HG03064 (cell line): Measurements from ENCODE around the gene INPP4B.
"Not testable (repeated sequence)": the region's sequence is repeated elsewhere in the genome, so short reads cannot be mapped to it uniquely, and the experiment has no call there.

Experiments
- ATAC-seq: cut with Tn5 transposase; IDR thresholded peaks from one replicate; pipeline ENCODE4 v1.9.1; 2021; ENCODE audit warnings: low read depth; ENCODE audit not compliant: unreplicated experiment

INPP4B gene

DNA sequence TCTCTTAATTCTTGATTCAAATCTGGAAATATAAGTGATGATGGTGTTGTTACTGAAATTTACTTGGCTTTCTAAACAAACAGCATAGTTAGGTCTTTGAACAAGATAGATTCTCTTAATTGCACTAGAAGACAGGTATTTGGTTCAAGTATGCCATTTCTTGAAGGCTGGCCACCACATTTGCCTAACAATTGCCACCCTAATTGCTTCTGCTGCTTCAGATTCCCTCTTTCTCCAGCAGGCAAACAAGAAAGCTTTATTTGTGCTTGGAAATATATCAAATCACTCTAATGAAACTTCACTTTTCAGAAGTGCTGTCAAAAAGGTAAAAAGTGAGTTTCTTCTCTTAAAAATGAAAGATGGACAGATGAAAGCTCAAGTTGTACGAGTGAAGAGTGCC lies 418.6 kb downstream of the INPP4B start:
- no peak for ATAC-seq

DNA sequence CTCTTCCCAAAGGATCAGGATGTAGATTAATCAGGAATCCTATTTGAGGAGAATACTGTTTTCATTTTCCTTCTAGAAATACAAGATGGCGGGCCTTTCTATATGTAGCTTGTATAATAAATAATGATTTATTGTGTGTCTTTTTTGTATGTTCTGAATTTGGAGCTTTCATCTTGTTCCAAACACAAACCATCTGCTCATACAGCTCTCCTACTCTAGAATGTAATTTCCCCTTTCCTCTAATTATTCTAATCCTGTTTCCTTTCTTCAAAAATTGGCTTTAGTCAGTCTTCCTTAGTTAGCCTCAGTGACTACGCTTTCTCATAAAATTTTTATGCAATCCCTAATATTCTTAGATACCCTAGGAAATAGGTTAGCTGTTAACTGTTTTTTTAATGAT lies 422.2 kb downstream of the INPP4B start:
- no peak for ATAC-seq

DNA sequence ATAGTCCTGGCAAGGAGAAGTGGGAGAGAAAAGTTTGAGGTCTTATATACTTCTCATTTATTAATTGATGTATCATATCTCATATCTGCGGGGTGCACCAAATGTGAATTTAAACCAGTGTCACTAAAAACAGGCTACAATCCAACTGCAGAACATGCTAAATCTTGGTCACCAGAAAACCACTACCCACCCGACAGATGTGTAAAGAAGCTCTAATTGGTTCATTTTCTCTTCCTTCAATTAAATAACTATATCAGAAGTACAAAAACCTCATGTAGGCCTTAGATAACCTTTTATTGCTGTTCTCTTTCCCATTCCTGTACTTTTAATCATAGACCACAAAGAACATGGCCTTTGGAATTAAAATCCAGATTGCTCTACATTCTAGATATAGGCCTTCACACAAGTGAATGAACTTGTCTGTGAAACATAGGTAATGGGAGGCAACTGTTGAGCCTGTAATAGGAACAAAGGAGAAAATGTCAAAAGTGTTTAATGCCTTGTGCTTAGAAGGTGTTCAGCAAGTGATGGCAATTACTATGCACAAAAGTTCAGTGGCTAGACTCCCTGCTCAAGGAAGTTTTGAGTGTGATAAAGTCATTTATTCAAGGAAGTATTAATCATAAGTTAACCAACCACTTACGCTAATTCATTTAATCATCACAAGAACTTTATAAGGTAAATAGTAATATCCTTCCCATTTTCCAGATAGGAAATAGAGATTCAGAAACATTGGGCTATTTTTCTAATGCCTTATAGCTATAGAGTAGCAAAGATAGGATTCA lies 425.6 kb downstream of the INPP4B start:
- no peak for ATAC-seq

DNA sequence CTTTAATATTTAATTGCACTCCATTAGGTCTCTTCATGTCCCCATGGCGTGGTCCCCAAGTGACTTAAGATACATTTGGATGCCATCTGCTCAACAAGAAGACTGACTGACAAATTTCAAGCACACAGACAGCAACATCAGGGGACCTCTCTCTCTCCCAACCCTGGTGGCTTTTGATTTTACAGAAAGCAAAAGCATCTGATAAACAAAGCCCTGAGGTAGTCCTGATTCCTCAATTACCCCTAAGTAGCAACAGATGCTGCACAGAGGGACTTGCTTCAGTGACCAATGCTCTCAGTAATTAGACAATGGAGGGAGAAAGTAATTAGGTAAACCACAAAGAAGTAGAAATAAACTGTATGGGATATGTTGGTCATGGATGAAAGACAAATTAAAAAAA lies 426.4 kb downstream of the INPP4B start:
- no peak for ATAC-seq

DNA sequence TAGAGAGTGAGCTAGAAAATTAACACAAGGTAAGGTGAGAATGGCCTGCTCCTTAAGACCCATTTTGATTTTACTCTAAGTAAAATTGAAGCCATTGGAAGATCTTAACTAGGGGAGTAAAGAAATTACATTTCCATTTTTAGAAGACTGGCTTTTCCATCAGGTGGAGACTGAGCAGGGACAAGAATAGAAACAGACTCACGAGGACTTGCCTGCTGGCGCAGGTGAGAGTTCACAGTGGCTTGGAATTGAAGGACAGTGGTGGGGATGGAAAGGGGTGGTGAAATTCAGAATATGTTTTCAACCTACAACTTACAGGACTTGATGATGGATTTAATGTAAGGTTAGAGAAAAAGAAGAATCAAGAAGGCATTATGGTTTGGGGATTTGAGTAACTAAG lies 427.4 kb downstream of the INPP4B start:
- no peak for ATAC-seq

DNA sequence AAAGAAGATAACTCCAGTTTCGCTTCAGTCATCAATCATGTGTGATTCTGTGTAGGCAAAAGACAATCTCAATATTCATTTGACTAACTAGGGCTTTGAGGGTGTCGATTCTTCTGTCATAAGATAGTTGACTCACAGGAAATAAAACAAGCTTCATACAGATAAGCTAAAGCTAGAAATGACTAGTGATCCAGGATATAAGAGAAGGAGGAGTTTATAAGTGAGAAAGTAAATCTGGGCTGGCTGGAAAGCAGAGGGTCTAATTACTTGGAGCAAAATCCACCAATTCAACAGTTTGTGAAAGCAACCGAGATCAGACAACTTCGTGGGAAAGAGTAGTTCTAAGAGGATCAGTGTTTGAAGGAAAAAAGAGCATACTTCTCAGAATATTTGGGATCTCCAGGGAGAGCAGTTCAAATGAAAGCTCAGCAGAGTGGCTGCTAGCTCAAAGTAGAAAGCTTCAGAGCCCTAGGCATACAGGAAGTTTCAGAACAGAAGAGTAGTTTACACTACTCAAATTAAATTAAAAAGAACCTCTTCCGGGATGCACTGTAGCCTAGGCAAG lies 429.3 kb downstream of the INPP4B start:
- ATAC-seq: no peak

DNA sequence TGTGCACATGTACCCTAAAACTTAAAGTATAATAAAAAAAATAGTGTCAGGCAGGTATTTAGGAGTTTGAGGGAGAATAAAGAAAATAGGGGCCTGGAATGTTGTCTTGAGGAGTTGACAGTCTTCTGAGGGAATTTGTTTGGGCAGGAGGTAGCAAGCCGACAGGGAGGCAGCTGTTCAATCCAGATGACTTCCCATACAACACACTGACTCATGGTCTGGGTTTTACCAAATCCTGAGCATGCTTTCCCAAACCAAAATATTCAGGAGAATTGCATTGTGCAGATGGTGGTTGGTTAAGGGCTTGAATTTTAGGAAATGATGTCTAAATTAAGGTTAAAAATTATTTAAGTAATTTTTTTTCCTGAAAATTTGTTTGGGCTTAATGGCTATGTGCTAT lies 430.0 kb downstream of the INPP4B start:
- ATAC-seq: no peak

DNA sequence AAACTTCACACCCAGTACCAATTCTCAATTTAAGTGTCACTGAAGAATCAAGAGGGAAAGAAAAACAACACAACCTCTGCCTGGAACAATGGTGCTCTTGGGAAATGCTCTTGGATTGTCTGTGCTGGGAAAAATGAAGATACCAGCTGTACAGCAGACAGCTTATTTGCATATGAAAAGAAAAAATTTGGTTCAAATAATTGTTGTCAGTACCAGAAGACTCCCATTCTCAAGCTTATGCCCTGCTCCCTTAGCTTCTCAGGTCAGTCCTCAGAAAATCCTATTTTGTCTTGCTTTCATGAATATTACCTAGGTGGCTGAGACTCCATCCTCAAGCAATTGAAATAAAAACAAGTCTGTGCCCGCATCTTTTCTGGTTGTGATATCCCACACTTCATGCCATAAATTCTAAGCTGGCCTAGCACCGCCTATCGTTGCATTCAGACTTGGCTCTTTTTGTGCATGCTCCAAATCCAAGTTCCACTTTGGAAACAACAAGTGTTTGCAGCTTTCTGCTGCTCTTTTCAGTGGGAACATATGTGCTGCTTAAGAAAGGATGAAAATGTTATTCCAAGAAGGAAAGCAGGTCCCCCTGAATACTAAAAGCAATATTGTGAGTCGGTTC lies 431.6 kb downstream of the INPP4B start:
- no peak for ATAC-seq

DNA sequence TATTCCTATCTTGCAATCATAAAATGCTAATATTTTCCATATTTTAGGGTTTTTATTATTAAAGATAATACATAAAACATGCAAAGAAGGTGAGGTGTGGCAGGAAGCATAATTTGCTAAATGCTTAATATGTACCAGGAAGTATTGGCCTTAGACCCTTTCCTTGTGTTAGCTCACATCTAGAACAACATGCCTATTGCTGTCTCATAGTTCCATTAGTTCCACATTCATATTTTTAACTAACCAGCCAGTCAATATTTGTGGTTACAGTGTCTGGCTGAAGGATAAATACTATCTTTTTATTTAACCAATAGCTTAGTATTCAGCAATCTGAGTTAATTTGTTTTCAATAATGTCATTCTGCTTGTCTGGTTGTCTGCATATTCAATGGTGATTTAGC lies 432.6 kb downstream of the INPP4B start:
- no peak for ATAC-seq

DNA sequence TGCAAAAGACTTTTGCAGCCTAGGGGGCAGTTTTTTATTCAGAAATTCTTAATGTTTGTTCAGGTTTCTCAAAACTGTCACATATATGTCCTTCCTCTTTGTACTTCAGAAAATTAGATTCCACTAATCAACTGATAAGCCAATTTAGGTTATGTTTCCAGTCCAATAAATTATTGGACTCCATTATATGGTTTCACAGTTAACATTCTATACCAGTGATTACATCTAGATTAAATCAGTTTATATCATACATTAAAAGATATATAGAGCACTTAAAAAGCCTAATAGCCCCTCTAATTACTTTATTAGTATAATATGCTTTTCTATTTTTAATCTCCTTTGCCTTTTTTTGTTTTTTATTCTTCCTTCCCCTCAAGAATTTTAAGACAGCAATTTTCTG lies 434.1 kb downstream of the INPP4B start:
- no peak for ATAC-seq

DNA sequence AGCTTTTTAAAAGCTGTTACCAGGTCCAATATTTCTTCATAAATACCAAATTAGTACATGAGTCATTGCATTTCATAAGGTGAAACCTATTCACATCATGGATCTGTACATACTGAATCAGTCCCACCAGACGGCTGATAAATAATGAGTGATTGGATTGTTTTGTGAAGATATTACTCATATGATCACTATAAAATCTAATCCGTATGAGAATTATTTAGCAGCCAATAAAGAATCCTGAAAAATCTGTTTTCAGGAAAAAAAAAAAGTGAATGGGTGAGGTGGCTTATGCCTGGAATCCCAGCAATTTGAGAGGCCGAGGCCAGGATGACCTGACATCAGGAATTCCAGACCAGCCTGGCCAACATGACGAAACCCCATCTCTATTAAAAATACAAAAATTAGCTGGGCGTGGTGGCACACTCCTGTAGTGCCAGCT lies 438.1 kb downstream of the INPP4B start:
- ATAC-seq: no peak

DNA sequence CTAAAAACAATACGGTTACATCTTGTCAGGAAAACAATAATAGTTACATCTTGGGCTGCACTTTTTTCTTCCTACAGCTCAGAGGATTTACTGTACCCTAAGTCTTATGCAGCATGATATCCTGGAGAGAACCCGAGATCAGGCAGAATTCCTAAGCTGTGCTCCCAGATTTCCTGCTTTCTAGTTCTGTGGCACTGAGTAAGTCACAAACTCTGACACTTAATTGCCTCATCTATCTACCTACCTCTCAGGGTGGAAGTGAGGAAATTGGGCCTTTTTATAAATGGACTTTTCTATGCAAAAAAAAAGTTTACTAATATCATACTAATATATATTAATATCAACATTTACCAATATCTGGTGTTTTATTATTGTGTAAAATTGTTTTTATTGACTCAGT lies 438.5 kb downstream of the INPP4B start:
- ATAC-seq: no peak

DNA sequence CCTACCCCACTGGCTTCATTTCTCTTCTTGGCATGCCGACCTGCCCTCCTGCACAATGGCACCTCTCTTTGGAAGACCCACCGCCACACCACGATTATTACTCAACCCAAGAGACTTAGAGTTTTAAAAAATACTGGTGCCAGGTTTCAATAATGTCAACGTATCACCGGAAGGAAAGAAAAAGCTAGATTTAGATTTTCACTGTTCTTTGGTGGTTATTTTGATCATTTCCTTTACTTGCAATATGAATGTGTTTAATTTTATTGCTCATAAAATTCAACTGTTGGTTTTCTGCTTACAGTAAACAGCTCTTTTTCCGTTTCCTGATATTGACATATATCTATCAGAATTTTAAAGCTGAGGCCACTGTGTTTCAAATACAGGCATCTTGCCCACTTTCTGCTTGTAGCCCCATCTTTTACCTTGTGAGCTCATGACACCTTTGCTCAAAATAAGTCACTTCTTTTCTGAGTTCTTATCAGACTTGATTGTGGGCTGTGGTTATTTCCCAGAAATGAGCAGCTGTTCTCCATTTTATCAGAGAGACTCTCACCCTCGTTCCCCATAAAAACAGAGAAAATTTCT lies 439.1 kb downstream of the INPP4B start:
- ATAC-seq: no peak

DNA sequence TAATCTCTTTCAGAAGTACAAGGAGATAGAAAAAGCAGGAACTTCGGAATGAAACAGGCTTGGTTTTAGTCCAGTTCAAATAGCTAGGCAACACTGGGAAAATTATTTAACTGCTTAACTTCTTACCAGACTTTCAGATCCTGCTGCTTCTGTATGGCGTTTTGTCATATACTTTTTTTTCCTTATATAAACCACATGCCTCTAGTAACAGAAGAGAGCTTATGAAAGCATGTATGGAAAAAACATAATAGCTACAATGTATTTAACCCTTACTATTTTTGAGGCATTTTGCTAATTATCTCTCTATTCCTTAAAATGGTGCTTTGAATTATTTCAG lies 439.6 kb downstream of the INPP4B start:
- ATAC-seq: no peak

DNA sequence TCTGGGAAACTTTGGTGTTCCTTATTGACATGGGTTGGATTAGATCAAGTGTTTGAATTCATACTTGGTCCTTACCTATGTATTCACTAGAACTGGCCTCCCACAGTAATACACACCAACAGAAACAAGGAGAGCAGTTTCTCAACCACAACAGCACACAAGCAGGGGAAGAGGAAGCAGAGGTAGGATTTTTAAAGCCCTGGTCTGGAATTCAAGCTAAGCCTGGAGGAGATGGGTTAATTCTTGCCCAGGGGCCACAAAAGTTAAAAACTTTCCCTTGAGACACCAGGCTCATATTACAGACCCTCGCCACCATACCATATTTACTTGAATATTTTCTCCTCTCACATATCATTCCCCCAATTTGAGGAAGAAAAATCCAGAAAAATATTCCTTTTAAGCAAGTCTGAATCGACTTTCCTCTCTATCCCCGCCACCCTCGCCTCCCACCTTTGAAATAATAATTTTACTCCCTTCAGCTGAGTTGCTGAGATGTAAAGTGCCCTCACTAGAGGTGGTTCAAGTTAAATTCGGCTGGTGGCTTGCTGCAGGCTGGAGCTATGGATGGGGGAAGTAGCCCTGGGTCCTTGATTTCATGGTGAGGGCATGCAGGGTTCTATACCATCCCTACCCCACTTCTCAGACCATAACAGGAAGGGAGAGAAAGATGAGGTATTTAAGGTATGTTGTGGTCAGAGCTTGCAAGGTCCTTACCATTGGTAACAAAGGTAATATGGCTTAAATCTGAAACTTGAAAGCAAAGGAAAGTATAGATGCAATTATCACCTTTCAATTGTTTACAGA lies 440.2 kb downstream of the INPP4B start:
- peak; percentile 35 for ATAC-seq

DNA sequence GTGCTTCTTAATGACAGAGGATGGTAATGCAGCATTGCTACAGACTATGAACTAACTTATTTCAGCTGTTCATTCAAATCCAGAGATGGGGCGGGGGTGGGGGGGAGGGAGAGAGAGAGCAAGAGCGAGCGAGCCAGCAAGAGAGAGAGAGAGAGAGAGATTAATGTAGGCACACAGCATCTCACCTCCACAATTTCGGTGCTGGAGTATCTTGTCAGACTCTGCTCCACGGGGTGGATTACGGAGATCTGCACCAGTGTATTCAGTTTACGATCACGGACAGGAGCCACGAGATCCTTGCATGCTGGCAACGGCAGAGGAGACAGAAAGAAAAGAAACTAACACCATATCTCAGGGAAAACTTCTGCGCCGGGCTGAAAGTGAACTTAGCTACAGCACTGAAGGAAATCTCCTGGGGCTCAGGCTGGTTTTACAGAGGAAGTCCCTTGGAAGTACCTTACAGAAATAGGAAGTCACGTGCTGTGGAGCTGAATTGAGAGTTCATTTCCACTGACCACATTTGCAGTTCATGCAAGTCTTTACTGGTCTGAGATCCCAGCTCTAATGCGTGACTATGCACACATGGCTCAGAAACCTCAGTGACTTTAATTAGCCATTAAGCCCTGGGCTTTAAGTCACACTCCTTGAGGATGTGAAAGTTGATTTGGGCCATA lies 440.9 kb downstream of the INPP4B start:
- ATAC-seq: peak; percentile 56

DNA sequence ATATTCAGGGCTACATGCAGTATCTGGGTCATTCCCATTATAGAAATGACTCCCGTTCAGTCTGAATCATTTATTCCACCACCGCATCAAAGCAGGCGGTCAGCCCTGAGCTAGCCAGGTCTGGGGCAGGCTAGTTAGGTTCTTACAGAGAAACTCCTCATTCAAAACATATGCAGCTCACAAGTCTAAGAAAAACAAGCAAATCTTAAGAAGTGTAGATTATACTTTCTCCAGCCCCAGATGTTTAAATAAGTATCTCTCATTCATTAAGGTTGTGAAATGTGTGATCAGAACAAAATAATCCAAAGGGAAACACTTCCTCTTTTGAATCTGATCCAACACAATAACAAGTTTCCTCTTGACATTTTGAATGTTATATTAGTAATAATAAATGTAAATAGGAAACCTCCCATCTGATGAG lies 441.9 kb downstream of the INPP4B start:
- no peak for ATAC-seq

DNA sequence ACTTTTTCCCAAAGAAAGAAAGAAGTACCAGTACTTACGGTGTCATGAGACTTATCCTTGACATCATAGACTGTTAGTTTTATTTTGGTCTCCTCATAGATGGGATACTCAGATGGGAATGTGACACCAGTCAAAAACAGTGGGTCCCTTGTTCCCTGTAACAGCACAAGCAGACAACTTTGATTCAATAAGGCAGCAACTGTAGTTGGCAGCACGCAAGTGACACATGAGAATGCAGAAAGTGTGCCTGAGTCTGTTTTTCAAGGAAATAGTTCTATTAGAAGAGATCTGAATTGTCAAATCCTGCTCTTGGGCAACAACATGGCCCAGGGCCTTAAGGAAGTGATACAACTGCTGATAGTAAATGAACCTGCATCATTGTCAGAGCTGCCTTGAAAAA lies 443.2 kb downstream of the INPP4B start:
- no peak for ATAC-seq

DNA sequence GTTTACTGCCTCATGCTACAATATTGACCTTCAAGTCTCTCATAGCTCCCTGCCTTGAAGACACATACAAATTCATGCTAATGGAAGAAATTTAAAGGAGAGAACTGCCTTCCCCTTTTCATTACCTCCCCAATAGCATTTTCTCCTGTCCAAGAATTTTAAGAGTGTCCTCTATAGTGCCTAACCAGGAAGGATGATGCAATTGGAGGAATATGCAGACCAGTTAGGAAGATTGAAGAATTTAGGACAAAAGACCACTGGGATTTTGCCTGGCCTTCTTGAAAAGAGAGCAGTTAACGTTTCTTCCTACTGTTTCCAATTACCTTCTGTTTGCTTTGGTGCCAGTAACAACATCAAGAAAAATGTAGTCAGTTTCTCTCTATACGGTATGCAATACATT lies 443.9 kb downstream of the INPP4B start:
- ATAC-seq: no peak

DNA sequence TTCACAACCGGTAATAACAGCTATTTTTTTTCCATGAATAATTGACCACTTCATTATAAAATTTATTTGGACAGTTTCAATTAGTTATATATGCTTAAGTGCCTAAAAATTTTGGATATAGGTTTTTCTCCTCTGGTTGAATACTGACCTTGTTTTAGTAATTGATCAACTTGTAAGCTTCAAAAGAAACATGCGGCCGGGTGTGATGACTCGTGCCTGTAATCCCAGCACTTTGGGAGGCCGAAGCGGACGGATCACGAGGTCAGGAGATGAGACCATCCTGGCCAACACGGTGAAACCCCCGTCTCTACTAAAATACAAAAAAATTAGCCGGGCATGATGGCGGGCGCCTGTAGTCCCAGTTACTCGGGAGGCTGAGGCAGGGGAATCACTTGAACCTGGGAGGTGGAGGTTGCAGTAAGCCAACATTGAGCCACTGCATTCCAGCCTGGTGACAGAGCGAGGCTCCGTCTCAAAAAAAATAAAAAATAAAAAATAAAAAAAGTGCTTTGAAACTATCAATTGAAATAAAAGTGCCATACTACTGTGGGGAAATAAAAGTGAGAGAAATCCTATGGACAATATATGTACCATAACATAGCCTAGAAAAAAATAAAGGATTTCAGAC lies 448.6 kb downstream of the INPP4B start:
- not testable (repeated sequence) for ATAC-seq
